GM06990 (cell line): ENCODE measurements around the gene MGAT5.

Experiments used
- DNase-seq: peaks from one replicate; pipeline ENCODE4 v3.0.0-alpha.2; 2011; ENCODE audit not compliant: insufficient read length; ENCODE audit errors: extremely low read depth
- H3K27me3 ChIP-seq: replicated peaks from 2 replicates; pipeline ENCODE4 v1.6.0; 2011; ENCODE audit warnings: low read length; ENCODE audit not compliant: control insufficient read depth, insufficient read depth
- H3K36me3 ChIP-seq: 2 replicates; pipeline ENCODE4 v1.5.1; 2011; ENCODE audit warnings: low read length; ENCODE audit not compliant: control insufficient read depth, insufficient read depth
- H3K4me3 ChIP-seq: replicated peaks from 2 replicates; pipeline ENCODE4 v1.5.1; 2011; ENCODE audit warnings: low read depth, mild to moderate bottlenecking, control low read depth, low read length
- TF ChIP-seq, protein P1 (sequence below): IDR thresholded peaks from 2 replicates; pipeline ENCODE4 v1.5.1; 2011; ENCODE audit warnings: low read length, control low read depth, mild to moderate bottlenecking, inconsistent platforms; ENCODE audit not compliant: insufficient read depth, poor library complexity, severe bottlenecking

MGAT5 gene

GRCh38 chr2:134348760-134349159 is 94.9 kb downstream of the MGAT5 start:
- DNase-seq, result no peak
- TF ChIP-seq, protein P1, sequence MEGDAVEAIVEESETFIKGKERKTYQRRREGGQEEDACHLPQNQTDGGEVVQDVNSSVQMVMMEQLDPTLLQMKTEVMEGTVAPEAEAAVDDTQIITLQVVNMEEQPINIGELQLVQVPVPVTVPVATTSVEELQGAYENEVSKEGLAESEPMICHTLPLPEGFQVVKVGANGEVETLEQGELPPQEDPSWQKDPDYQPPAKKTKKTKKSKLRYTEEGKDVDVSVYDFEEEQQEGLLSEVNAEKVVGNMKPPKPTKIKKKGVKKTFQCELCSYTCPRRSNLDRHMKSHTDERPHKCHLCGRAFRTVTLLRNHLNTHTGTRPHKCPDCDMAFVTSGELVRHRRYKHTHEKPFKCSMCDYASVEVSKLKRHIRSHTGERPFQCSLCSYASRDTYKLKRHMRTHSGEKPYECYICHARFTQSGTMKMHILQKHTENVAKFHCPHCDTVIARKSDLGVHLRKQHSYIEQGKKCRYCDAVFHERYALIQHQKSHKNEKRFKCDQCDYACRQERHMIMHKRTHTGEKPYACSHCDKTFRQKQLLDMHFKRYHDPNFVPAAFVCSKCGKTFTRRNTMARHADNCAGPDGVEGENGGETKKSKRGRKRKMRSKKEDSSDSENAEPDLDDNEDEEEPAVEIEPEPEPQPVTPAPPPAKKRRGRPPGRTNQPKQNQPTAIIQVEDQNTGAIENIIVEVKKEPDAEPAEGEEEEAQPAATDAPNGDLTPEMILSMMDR, result no peak
- H3K4me3 ChIP-seq, result no peak overlapping the region
- no peaks in the 10 kb centered on the region for H3K27me3 ChIP-seq
- H3K36me3 ChIP-seq, result peaks cover 6% of the 10 kb centered on the region

GRCh38 chr2:134351016-134351415 is 97.1 kb downstream of the MGAT5 start:
- H3K27me3 ChIP-seq, result no peaks in the 10 kb centered on the region
- TF ChIP-seq, protein P1, result no peak
- H3K36me3 ChIP-seq, result peaks cover 4% of the 10 kb centered on the region
- no peak for DNase-seq
- H3K4me3 ChIP-seq, result no peak overlapping the region

- no peak for DNase-seq
- Histone ChIP-seq H3K36me3 (peaks cover 4% of the 10 kb centered on the region), H3K4me3 (no peak overlapping the region), H3K27me3 (no peaks in the 10 kb centered on the region)
- TF ChIP-seq, protein P1, result no peak
These were observed 98.0 kb downstream of the MGAT5 start for GRCh38 chr2:134351899-134352298.

DNA sequence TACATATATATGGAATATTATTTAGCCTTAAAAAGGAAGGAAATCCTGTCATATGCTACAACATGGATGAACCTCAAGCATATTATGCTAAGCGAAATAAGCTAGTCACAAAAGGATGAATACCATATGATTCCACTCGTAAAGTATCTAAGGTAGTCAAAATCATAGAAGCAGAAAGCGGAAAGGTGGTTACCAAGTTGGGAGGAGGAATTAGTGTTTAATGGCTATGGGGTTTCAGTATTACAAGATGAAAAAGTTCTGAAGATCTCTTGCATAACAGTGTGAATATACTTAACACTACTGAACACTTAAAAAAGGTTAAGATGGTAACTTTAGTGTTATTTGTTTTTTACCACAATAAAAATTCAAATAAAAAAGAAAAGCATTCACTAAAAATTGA is 99.0 kb downstream of the MGAT5 start:
- H3K27me3 ChIP-seq, result no peaks in the 10 kb centered on the region
- no peak for DNase-seq
- no peak overlapping the region for H3K4me3 ChIP-seq
- TF ChIP-seq, protein P1, result no peak
- H3K36me3 ChIP-seq, result peaks cover 1% of the 10 kb centered on the region

- Histone ChIP-seq H3K4me3 (no peak overlapping the region), H3K36me3 (peaks cover 1% of the 10 kb centered on the region), H3K27me3 (no peaks in the 10 kb centered on the region)
- TF ChIP-seq, protein P1, result no peak
- no peak for DNase-seq
These were observed 100.7 kb downstream of the MGAT5 start for GRCh38 chr2:134354611-134355010.

GRCh38 chr2:134357814-134358213 is 103.9 kb downstream of the MGAT5 start:
- DNase-seq, result no peak
- Histone ChIP-seq H3K36me3 (peaks cover 5% of the 10 kb centered on the region), H3K27me3 (no peaks in the 10 kb centered on the region), H3K4me3 (no peak overlapping the region)
- TF ChIP-seq, protein P1, result no peak
